Endodermal cell (in vitro differentiated cells): ENCODE data around the gene GJB2. TPM values are rescaled to one million over a fixed set of nuclear protein-coding genes. Genes with fewer than 3 reads are reported as not detected.

Source experiments
- DNase-seq: peaks from one replicate; pipeline ENCODE4 v3.0.0-alpha.2; 2017
- H3K27ac ChIP-seq: 2 replicates; pipeline ENCODE4 v1.5.1; 2013; ENCODE audit warnings: mild to moderate bottlenecking, low read depth, low read length, moderate library complexity
- H3K27me3 ChIP-seq: 2 replicates; pipeline ENCODE4 v1.6.1; 2013; ENCODE audit warnings: mild to moderate bottlenecking, low read length, moderate library complexity; ENCODE audit not compliant: insufficient read depth, control insufficient read depth, poor library complexity, severe bottlenecking
- H3K36me3 ChIP-seq: 2 replicates; pipeline ENCODE4 v1.7.0; 2013; ENCODE audit warnings: mild to moderate bottlenecking, low read length, moderate library complexity; ENCODE audit not compliant: control insufficient read depth, insufficient read depth
- H3K4me1 ChIP-seq: one replicate; pipeline ENCODE4 v1.7.0; 2013; ENCODE audit warnings: low read length; ENCODE audit not compliant: control insufficient read depth, insufficient read depth
- H3K4me3 ChIP-seq: 2 replicates; pipeline ENCODE4 v1.5.1; 2013; ENCODE audit warnings: mild to moderate bottlenecking, low read length, moderate library complexity
- H3K9ac ChIP-seq: 2 replicates; pipeline ENCODE4 v1.6.1; 2013; ENCODE audit warnings: mild to moderate bottlenecking, low read length, moderate library complexity; ENCODE audit not compliant: poor library complexity, severe bottlenecking; ENCODE audit errors: extremely low read depth
- H3K9me3 ChIP-seq: 2 replicates; pipeline ENCODE4 v1.6.1; 2013; ENCODE audit warnings: mild to moderate bottlenecking, low read length, moderate library complexity; ENCODE audit not compliant: control insufficient read depth
- H3K27ac Mint-ChIP-seq: 2 replicates; pipeline ENCODE4 v1.8.0; 2020; ENCODE audit warnings: mixed read lengths
- H3K27me3 Mint-ChIP-seq: 2 replicates; pipeline ENCODE4 v1.8.0; 2021; ENCODE audit warnings: mild to moderate bottlenecking, mixed read lengths; ENCODE audit not compliant: insufficient read depth
- H3K36me3 Mint-ChIP-seq: 2 replicates; pipeline ENCODE4 v1.8.0; 2020; ENCODE audit warnings: low read depth, mixed read lengths
- H3K4me1 Mint-ChIP-seq: 2 replicates; pipeline ENCODE4 v1.8.0; 2020; ENCODE audit warnings: mixed read lengths
- H3K4me3 Mint-ChIP-seq: 2 replicates; pipeline ENCODE4 v1.8.0; 2020; ENCODE audit warnings: mild to moderate bottlenecking, moderate library complexity, mixed read lengths
- H3K9me3 Mint-ChIP-seq: 2 replicates; pipeline ENCODE4 v1.8.0; 2020; ENCODE audit warnings: mild to moderate bottlenecking, mixed read lengths
- WGBS, 2 experiments: methylation state at CpG; one replicate each; pipeline versions ENCODE4 v1.1.5 to v1.1.7; 2013; ENCODE audit warnings: missing lambda C conversion rate in 2 of 2, mixed read lengths in 1 of 2; ENCODE audit not compliant: insufficient coverage in 1 of 2, insufficient read length in 1 of 2; 5-methylcytosine and 5-hydroxymethylcytosine counted together
- total RNA-seq, 2 donors: library from RNA; stranded (reverse); fragmentation: NEBNext Ultra II Directional in 1 of 2; extraction: Animal tissue kit (Norgen Biotek cat#: 25700) in 1 of 2; gene quantifications; 2 replicates in 1 of 2; 3 replicates in 1 of 2; pipeline ENCODE4 v1.2.1, GENCODE V29; 2021
- TF ChIP-seq, protein P1 (sequence below): fragments of 200-600 bp; sonication (generic); conservative IDR thresholded peaks from 2 replicates; pipeline ENCODE4 v1.5.0; 2021; ENCODE audit warnings: antibody characterized with exemption, mild to moderate bottlenecking

GJB2 gene
- total RNA-seq, 2 donors from 2014 or later, result 0.26 to 0.82 TPM

DNA sequence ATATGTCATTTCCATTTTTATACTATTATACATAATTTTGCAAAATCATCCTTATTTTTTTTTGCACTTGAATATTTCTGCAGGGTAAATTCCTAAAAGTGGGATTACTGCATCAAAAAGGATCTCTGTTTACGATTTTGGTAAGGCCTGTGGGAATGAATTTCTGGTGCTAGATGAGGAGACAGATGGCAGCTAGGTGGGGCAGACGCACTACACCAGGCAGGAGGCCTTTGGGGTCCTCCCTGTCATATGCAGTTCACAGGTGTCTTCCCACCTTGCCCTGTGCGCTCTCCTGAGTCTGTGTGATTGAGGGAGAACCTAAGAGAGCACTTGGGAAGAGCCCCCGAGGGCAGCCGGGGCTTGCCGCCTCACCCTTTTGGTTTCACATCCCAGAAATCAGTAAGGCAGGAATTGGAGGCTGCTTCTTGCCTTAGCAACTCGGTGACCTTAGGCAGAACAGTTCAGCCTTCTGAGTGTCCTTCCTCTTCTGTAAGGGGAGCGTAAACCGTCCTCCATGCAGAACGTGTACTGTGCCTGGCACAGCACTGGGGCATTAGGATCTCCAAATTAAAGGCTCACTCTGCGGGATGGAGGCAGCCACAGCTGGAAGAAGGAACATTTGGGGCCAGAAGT, 13.4 kb upstream of the GJB2 start:
- no peaks in the 10 kb centered on the region for H3K4me1 ChIP-seq
- H3K9ac ChIP-seq, result no peak overlapping the region
- H3K36me3 ChIP-seq, result no peaks in the 10 kb centered on the region
- H3K27me3 Mint-ChIP-seq, result no peaks in the 10 kb centered on the region
- H3K9me3 Mint-ChIP-seq, result peaks cover 7% of the 10 kb centered on the region
- peaks cover 8% of the 10 kb centered on the region for H3K9me3 ChIP-seq
- no peak overlapping the region for H3K4me3 Mint-ChIP-seq
- no peak overlapping the region for H3K4me3 ChIP-seq
- WGBS, 2 experiments, result 89 to 98% methylated on average over 6 to 11 of the region's 11 CpGs
- H3K4me1 Mint-ChIP-seq, result no peaks in the 10 kb centered on the region
- no peak for DNase-seq
- no peak overlapping the region for H3K27ac Mint-ChIP-seq
- TF ChIP-seq, protein P1, sequence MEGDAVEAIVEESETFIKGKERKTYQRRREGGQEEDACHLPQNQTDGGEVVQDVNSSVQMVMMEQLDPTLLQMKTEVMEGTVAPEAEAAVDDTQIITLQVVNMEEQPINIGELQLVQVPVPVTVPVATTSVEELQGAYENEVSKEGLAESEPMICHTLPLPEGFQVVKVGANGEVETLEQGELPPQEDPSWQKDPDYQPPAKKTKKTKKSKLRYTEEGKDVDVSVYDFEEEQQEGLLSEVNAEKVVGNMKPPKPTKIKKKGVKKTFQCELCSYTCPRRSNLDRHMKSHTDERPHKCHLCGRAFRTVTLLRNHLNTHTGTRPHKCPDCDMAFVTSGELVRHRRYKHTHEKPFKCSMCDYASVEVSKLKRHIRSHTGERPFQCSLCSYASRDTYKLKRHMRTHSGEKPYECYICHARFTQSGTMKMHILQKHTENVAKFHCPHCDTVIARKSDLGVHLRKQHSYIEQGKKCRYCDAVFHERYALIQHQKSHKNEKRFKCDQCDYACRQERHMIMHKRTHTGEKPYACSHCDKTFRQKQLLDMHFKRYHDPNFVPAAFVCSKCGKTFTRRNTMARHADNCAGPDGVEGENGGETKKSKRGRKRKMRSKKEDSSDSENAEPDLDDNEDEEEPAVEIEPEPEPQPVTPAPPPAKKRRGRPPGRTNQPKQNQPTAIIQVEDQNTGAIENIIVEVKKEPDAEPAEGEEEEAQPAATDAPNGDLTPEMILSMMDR, result peak; percentile 21
- H3K27ac ChIP-seq, result no peak overlapping the region
- no peaks in the 10 kb centered on the region for H3K36me3 Mint-ChIP-seq
- no peaks in the 10 kb centered on the region for H3K27me3 ChIP-seq

DNA sequence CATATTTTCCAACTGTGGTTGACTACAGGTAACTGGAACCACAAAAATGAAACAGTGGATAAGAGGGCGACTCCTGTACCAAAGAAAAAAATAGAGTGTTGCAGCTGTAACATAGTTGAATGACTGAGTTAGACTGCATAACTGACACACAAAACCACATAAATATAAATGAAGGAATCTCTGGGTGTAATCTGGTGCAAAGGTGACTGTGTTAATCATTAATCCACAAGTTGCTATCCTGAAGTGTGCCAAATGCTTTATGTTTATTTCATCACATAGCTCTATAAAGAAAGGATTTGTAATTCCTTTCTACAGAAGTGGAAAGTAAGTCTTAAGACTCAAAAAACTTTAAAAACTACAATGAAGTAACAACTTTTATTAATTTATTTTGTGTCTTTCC, 6.0 kb upstream of the GJB2 start:
- peaks cover 40% of the 10 kb centered on the region for H3K27me3 Mint-ChIP-seq
- no peaks in the 10 kb centered on the region for H3K36me3 Mint-ChIP-seq
- Histone ChIP-seq H3K4me3 (no peak overlapping the region), H3K27ac (no peak overlapping the region), H3K27me3 (peaks cover 35% of the 10 kb centered on the region), H3K9me3 (peaks cover 8% of the 10 kb centered on the region), H3K9ac (no peak overlapping the region), H3K4me1 (peaks cover 3% of the 10 kb centered on the region), H3K36me3 (no peaks in the 10 kb centered on the region)
- peaks cover 12% of the 10 kb centered on the region for H3K9me3 Mint-ChIP-seq
- H3K4me3 Mint-ChIP-seq, result no peak overlapping the region
- 70 to 80% methylated on average over 1 of the region's 1 CpG for WGBS, 2 experiments
- TF ChIP-seq, protein P1, result no peak
- DNase-seq, result no peak
- no peak overlapping the region for H3K27ac Mint-ChIP-seq
- H3K4me1 Mint-ChIP-seq, result peaks cover 14% of the 10 kb centered on the region

DNA sequence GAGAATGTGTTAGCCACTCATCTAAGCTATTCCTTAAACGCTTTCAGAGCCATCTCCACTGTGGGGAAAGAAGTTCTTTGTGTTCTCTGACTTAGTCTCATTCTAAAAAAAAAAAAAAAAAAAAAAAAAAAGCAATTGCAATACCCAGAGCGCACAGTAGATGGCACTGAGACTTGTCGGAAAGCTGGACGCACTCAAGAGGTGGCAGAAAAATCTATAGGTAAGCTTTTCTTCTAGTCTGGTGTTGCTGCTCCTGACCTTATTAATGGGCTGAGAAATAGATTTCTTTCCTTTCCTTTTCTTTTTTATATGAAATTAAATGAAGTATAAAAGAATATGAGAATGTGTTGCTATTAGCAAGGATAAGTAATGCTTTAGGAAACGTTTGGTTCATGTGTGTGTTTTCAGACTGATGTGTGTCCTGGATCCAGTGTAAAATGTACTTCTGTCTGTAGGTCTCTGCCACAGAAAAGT, 4.7 kb upstream of the GJB2 start:
- peaks cover 15% of the 10 kb centered on the region for H3K4me1 Mint-ChIP-seq
- peaks cover 8% of the 10 kb centered on the region for H3K4me1 ChIP-seq
- H3K4me3 ChIP-seq, result no peak overlapping the region
- H3K27me3 Mint-ChIP-seq, result peaks cover 49% of the 10 kb centered on the region
- TF ChIP-seq, protein P1, result peak; percentile 77
- no peaks in the 10 kb centered on the region for H3K36me3 ChIP-seq
- peaks cover 9% of the 10 kb centered on the region for H3K9me3 Mint-ChIP-seq
- WGBS, 2 experiments, result 19 to 75% methylated on average over 1 to 5 of the region's 5 CpGs
- no peak overlapping the region for H3K27ac Mint-ChIP-seq
- H3K4me3 Mint-ChIP-seq, result no peak overlapping the region
- H3K36me3 Mint-ChIP-seq, result no peaks in the 10 kb centered on the region
- no peak overlapping the region for H3K27ac ChIP-seq
- no peak for DNase-seq
- H3K27me3 ChIP-seq, result peaks cover 49% of the 10 kb centered on the region
- H3K9me3 ChIP-seq, result peaks cover 8% of the 10 kb centered on the region
- no peak overlapping the region for H3K9ac ChIP-seq
